HG02759 (cell line): ENCODE measurements around the gene PADI6.

Experiments used
- ATAC-seq: cut with Tn5 transposase; IDR thresholded peaks from one replicate; pipeline ENCODE4 v1.9.1; 2021; ENCODE audit warnings: mild to moderate bottlenecking, moderate library complexity; ENCODE audit not compliant: unreplicated experiment

Gene PADI6

GRCh38 chr1:17433261-17433660, 61.3 kb downstream of the PADI6 start:
- ATAC-seq: no peak

- ATAC-seq: no peak
Measured at GRCh38 chr1:17434016-17434415, 62.0 kb downstream of the PADI6 start.

- no peak for ATAC-seq
Measured at GRCh38 chr1:17434601-17435000, 62.6 kb downstream of the PADI6 start.

- ATAC-seq: no peak
Measured at GRCh38 chr1:17436380-17437174, 64.6 kb downstream of the PADI6 start.

- ATAC-seq: no peak
Measured at GRCh38 chr1:17437260-17437579, 65.2 kb downstream of the PADI6 start.

GRCh38 chr1:17437580-17438317, 65.8 kb downstream of the PADI6 start:
- ATAC-seq: peak; percentile 41

- peak; percentile 49 for ATAC-seq
Measured at GRCh38 chr1:17438318-17439249, 66.6 kb downstream of the PADI6 start.

- ATAC-seq: peak; percentile 53
Measured at GRCh38 chr1:17439250-17440073, 67.5 kb downstream of the PADI6 start, which contains the start of gene RCC2. Gene RCC2, minus strand, starts transcription at chr1:17439677. Its CDS starts 1,163 bp downstream, at chr1:17438514.

GRCh38 chr1:17440074-17440826, 68.3 kb downstream of the PADI6 start:
- no peak for ATAC-seq

- no peak for ATAC-seq
Measured at GRCh38 chr1:17440827-17441168, 68.8 kb downstream of the PADI6 start.

- no peak for ATAC-seq
Measured at GRCh38 chr1:17441265-17441992, 69.4 kb downstream of the PADI6 start.

GRCh38 chr1:17441993-17442357, 70.0 kb downstream of the PADI6 start:
- ATAC-seq: no peak

GRCh38 chr1:17442841-17443240, 70.8 kb downstream of the PADI6 start:
- no peak for ATAC-seq

- no peak for ATAC-seq
Measured at GRCh38 chr1:17447501-17447992, 75.6 kb downstream of the PADI6 start.
